ENCODE measurements around the gene SLC15A1.

GRCh38 chr13:98681049-98681448 is 71.4 kb downstream of the SLC15A1 start:
- TF ChIP-seq CTCF (IDR thresholded peaks at IDR 0.05; ENCODE audit: insufficient read depth, low read length, poor library complexity, severe bottlenecking): no peak
- TF ChIP-seq EZH2phosphoT487 (conservative IDR thresholded peaks at IDR 0.05; ENCODE audit: low read length): no peak
